Anterior cingulate cortex (tissue), 58 donors: Measurements from ENCODE around the gene ARMC2.
"Not testable (repeated sequence)": the region's sequence is repeated elsewhere in the genome, so short reads cannot be mapped to it uniquely, and the experiment has no call there.

Source experiments
- DNase-seq, 58 donors: peaks; one replicate each; lab custom pipeline; 2025; lab: John Stamatoyannopoulos, UW

The ARMC2 gene

GRCh38 chr6:108868647-108869046, 20.4 kb downstream of the ARMC2 start:
- DNase-seq = no peak

- no peak for DNase-seq
These were observed 21.7 kb downstream of the ARMC2 start for GRCh38 chr6:108869876-108870275.

- DNase-seq = no peak
These were observed 22.1 kb downstream of the ARMC2 start for GRCh38 chr6:108870357-108870756.

- DNase-seq = peak in 34 of 58 donors; percentile 8 to 68 (median 30)
These were observed 23.9 kb downstream of the ARMC2 start for GRCh38 chr6:108872141-108872557.

GRCh38 chr6:108872575-108872974, 24.4 kb downstream of the ARMC2 start:
- DNase-seq = peak in 5 of 58 donors; percentile 22 to 62 (median 53)

- no peak for DNase-seq
These were observed 25.0 kb downstream of the ARMC2 start for GRCh38 chr6:108873251-108873650.

GRCh38 chr6:108873971-108874370, 25.7 kb downstream of the ARMC2 start:
- no peak for DNase-seq

GRCh38 chr6:108874470-108875160, 26.4 kb downstream of the ARMC2 start:
- no peak for DNase-seq

- DNase-seq = no peak
These were observed 26.9 kb downstream of the ARMC2 start for GRCh38 chr6:108875161-108875555.

- DNase-seq = peak in 4 of 58 donors; percentile 4 to 44 (median 6)
These were observed 29.0 kb downstream of the ARMC2 start for GRCh38 chr6:108877046-108877751.

GRCh38 chr6:108878942-108879341, 30.7 kb downstream of the ARMC2 start:
- no peak for DNase-seq

- no peak for DNase-seq
These were observed 35.0 kb downstream of the ARMC2 start for GRCh38 chr6:108883172-108883571.

- no peak for DNase-seq
These were observed 36.2 kb downstream of the ARMC2 start for GRCh38 chr6:108884211-108885059.

- no peak for DNase-seq
These were observed 39.8 kb downstream of the ARMC2 start for GRCh38 chr6:108888052-108888451.

- DNase-seq = no peak
These were observed 40.5 kb downstream of the ARMC2 start for GRCh38 chr6:108888745-108889144.

GRCh38 chr6:108890898-108891297, 42.7 kb downstream of the ARMC2 start:
- not testable (repeated sequence) for DNase-seq

- no peak for DNase-seq
These were observed 47.3 kb downstream of the ARMC2 start for GRCh38 chr6:108895571-108895970.

GRCh38 chr6:108896111-108896661, 48.0 kb downstream of the ARMC2 start:
- DNase-seq = no peak

GRCh38 chr6:108897371-108897770, 49.1 kb downstream of the ARMC2 start:
- no peak for DNase-seq

- no peak for DNase-seq
These were observed 54.2 kb downstream of the ARMC2 start for GRCh38 chr6:108902382-108902792.

GRCh38 chr6:108903796-108904195, 55.6 kb downstream of the ARMC2 start:
- no peak for DNase-seq
